Loucy (cell line): ENCODE data around the gene MAB21L4.

Experiments
- H2AFZ ChIP-seq: fragments of 200-600 bp; sonication (generic); 2 replicates; pipeline ENCODE4 v1.6.0; 2016; ENCODE audit warnings: antibody characterized with exemption, mild to moderate bottlenecking, low read length, moderate library complexity
- H3F3A ChIP-seq: fragments of 200-600 bp; 2 replicates; pipeline ENCODE4 v1.6.0; 2016; ENCODE audit warnings: antibody characterized with exemption, low read depth, mild to moderate bottlenecking
- H3K27me3 ChIP-seq: fragments of 200-600 bp; sonication (generic); 2 replicates; pipeline ENCODE4 v1.6.1; 2014; ENCODE audit warnings: low read length, mild to moderate bottlenecking; ENCODE audit not compliant: insufficient read depth, poor library complexity, severe bottlenecking
- H3K36me3 ChIP-seq: fragments of 200-600 bp; sonication (generic); 2 replicates; pipeline ENCODE4 v1.6.1; 2016; ENCODE audit warnings: low read length; ENCODE audit not compliant: insufficient read depth
- H3K4me1 ChIP-seq: fragments of 200-600 bp; sonication (generic); 2 replicates; pipeline ENCODE4 v1.5.1; 2014; ENCODE audit warnings: low read length, mild to moderate bottlenecking; ENCODE audit not compliant: insufficient read depth, poor library complexity, severe bottlenecking
- H3K4me2 ChIP-seq: fragments of 200-600 bp; sonication (generic); 2 replicates; pipeline ENCODE4 v1.6.0; 2014; ENCODE audit warnings: antibody characterized with exemption, low read length, low read depth, mild to moderate bottlenecking; ENCODE audit not compliant: poor library complexity, severe bottlenecking
- H3K4me3 ChIP-seq: fragments of 200-600 bp; sonication (generic); 2 replicates; pipeline ENCODE4 v1.5.1; 2014; ENCODE audit warnings: low read length, mild to moderate bottlenecking, mixed read lengths; ENCODE audit not compliant: poor library complexity, severe bottlenecking
- H3K79me2 ChIP-seq: fragments of 200-600 bp; sonication (generic); 2 replicates; pipeline ENCODE4 v1.6.1; 2014; ENCODE audit warnings: low read length; ENCODE audit not compliant: insufficient read depth
- H3K9ac ChIP-seq: fragments of 200-600 bp; sonication (generic); 2 replicates; pipeline ENCODE4 v1.6.0; 2014; ENCODE audit warnings: mild to moderate bottlenecking, low read depth, low read length, moderate library complexity; ENCODE audit not compliant: poor library complexity, severe bottlenecking
- H3K9me2 ChIP-seq: fragments of 200-600 bp; sonication (generic); replicated peaks from 2 replicates; pipeline ENCODE4 v1.6.1; 2016; ENCODE audit warnings: low read depth, low read length, mixed read lengths
- H3K9me3 ChIP-seq: fragments of 200-600 bp; sonication (generic); 2 replicates; pipeline ENCODE4 v1.6.1; 2014; ENCODE audit warnings: mild to moderate bottlenecking, antibody characterized with exemption, low read length, low read depth; ENCODE audit not compliant: insufficient read depth
- H4K20me1 ChIP-seq: fragments of 200-600 bp; sonication (generic); 2 replicates; pipeline ENCODE4 v1.6.0; 2014; ENCODE audit warnings: antibody characterized with exemption, low read length, mild to moderate bottlenecking; ENCODE audit not compliant: insufficient read depth, poor library complexity, severe bottlenecking
- EZH2phosphoT487 ChIP-seq: fragments of 200-600 bp; IDR thresholded peaks from 2 replicates; pipeline ENCODE4 v1.6.1; 2018; ENCODE audit warnings: antibody characterized with exemption, mild to moderate bottlenecking, moderate library complexity, borderline replicate concordance
- TF ChIP-seq, protein P1 (sequence below): fragments of 200-600 bp; sonication (generic); conservative IDR thresholded peaks from 2 replicates; pipeline ENCODE4 v1.5.1; 2014; ENCODE audit warnings: mild to moderate bottlenecking, antibody characterized with exemption, low read length

Gene MAB21L4

DNA sequence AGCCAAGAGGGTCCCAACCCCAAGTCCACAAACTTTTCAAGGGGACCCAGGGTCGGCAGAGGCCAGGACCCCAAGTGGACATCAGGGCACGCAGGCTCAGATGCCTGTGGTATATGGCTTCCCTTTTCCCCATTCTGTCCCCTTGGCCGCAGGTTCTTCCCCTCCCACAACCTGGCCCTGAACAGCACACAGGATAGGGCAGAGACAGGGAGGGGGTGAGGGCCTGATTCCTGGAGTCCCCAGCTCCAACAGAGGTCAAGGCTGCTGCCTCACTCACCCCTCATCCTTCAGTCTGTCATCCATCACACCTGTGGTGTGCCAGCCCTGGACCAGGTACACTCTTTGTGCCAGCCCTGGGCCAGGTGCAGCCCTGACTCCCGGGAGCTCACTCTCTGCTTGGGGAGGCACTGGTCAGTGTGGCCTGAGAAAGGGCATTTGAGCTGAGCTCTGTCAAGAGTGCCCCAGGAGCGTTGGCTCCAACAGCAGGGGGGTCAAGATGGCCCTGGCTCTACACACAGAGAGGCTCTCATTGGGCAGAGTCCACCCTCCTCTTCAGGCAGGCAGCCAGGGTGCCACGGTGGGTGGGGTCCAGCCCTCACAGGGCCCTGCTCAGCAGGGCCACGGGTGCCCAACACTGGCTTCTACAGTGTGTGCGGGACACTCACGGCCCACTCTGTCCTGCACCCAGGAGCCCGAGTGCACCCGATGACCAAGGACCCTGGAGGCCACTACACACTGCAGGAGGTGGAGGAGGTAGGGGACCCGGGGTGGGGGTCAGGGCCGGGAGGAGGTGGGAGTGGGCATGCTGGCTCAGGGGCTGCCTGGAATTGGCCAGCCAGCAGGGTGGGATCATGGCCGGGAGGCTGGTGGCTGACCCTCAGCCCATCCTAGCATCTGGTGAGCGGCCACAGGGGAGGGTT, 25.7 kb downstream of the MAB21L4 start:
- Histone ChIP-seq H3F3A (no peaks in the 10 kb centered on the region), H3K9me2 (no peaks in the 10 kb centered on the region), H3K27me3 (no peaks in the 10 kb centered on the region), H3K79me2 (no peaks in the 10 kb centered on the region), H2AFZ (no peak overlapping the region), H3K9me3 (no peaks in the 10 kb centered on the region; the same call in 1 of the 2 replicates), H3K36me3 (no peaks in the 10 kb centered on the region), H3K4me1 (no peaks in the 10 kb centered on the region), H3K4me3 (no peak overlapping the region), H3K9ac (no peak overlapping the region), H3K4me2 (no peak overlapping the region), H4K20me1 (no peaks in the 10 kb centered on the region)
- no peak for TF ChIP-seq EZH2phosphoT487

DNA sequence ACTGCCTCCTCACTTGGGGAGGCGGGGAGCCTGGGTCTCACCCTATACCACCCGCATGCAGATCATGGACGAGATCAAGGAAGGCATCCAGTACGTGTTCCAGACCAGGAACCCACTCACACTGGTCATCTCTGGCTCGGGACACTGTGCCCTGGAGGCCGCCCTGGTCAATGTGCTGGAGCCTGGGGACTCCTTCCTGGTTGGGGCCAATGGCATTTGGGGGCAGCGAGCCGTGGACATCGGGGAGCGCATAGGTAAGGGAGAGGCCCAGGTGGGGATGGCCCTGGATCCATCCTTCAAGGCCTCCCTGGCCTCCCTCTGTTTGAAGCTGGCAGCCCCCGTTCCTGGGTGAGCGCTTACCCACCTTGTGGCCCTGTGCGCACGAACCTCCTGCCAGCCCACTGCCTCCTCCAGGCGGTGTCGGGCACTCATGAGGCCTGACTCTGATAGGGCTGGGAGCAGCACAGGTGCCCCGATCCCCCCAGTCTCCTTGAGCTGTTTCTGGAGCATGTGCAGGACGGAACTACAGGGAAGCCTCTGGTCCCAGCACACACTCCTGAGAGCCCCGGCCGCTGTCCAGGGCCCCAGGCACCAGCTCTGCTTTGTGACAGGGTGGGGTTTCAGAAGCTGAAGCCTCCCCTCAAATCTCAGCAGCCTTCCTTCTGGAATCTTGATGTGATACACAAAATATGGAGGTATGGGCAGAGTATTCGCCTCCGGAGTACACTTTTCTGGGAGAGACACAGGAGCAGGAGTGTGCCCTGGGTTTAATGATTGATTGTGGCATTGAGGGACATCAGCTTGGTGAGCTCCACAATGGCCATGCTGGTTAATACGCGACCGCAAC, 26.6 kb downstream of the MAB21L4 start:
- Histone ChIP-seq H3K4me2 (no peak overlapping the region), H3K4me3 (no peak overlapping the region), H3K9ac (no peak overlapping the region), H4K20me1 (no peaks in the 10 kb centered on the region), H3K79me2 (no peaks in the 10 kb centered on the region), H3K9me3 (no peaks in the 10 kb centered on the region; the same call in 1 of the 2 replicates), H3F3A (no peaks in the 10 kb centered on the region), H3K27me3 (no peaks in the 10 kb centered on the region), H3K36me3 (no peaks in the 10 kb centered on the region), H2AFZ (no peak overlapping the region), H3K4me1 (no peaks in the 10 kb centered on the region), H3K9me2 (no peaks in the 10 kb centered on the region)
- no peak for TF ChIP-seq EZH2phosphoT487
- TF ChIP-seq, protein P1, sequence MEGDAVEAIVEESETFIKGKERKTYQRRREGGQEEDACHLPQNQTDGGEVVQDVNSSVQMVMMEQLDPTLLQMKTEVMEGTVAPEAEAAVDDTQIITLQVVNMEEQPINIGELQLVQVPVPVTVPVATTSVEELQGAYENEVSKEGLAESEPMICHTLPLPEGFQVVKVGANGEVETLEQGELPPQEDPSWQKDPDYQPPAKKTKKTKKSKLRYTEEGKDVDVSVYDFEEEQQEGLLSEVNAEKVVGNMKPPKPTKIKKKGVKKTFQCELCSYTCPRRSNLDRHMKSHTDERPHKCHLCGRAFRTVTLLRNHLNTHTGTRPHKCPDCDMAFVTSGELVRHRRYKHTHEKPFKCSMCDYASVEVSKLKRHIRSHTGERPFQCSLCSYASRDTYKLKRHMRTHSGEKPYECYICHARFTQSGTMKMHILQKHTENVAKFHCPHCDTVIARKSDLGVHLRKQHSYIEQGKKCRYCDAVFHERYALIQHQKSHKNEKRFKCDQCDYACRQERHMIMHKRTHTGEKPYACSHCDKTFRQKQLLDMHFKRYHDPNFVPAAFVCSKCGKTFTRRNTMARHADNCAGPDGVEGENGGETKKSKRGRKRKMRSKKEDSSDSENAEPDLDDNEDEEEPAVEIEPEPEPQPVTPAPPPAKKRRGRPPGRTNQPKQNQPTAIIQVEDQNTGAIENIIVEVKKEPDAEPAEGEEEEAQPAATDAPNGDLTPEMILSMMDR, result no peak

DNA sequence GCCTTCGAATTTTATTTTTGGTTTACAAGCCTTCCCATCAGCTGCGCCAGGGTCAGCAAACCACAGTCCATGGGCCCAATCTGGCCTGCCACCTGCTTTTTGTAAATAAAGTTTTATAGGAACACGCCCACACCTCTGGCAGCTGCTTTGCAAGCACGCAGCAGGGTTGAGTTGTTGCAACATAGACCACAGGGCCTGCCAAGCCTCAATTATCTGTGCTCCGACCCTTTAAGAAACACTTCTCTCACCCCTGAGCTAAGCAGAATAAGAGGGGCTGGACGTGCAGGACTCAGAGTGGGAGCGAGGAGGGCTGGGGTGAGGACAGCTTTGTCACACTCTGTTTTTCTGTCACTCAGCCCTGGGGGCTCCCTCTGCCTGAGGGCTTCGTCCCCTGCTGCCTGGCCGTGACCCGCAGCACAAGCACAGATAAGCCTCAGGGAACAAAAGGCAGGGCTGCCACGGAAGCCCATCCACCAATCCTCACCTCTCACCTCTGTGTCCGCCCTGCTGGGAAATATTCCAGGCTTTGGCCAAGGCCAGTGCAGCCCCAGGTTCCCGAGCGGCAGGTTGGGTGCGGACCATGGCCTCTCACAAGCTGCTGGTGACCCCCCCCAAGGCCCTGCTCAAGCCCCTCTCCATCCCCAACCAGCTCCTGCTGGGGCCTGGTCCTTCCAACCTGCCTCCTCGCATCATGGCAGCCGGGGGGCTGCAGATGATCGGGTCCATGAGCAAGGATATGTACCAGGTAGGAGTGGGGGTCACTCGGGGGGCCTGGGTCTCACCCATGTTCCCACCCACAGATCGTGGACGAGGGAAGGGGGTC, 27.5 kb downstream of the MAB21L4 start, which contains the start of gene AGXT:
Gene AGXT, plus strand, starts transcription at position 539 of the 823 bp plus-strand sequence. Its CDS starts 42 bp downstream, at position 581.
- no peak within 1 kb of the TSS for H3K4me3 ChIP-seq
- H3K27me3 ChIP-seq, result no peaks in the 10 kb centered on the region
- no peaks in the 10 kb centered on the region; the same call in 1 of the 2 replicates for H3K9me3 ChIP-seq
- TF ChIP-seq, protein P1, result no peak
- TF ChIP-seq EZH2phosphoT487, result no peak
- H3K9me2 ChIP-seq, result no peaks in the 10 kb centered on the region
- no peak within 1 kb of the TSS for H3K4me2 ChIP-seq
- H3K79me2 ChIP-seq, result no peaks in the 10 kb centered on the region
- H2AFZ ChIP-seq, result no peak within 1 kb of the TSS
- no peaks in the 10 kb centered on the region for H3K36me3 ChIP-seq
- H3F3A ChIP-seq, result no peaks in the 10 kb centered on the region
- no peaks in the 10 kb centered on the region for H4K20me1 ChIP-seq
- no peak within 1 kb of the TSS for H3K9ac ChIP-seq
- no peaks in the 10 kb centered on the region for H3K4me1 ChIP-seq
